CD14-positive monocyte (primary cell): Measurements from ENCODE around the gene BYSL. TPM values are rescaled to one million over a fixed set of nuclear protein-coding genes. Genes with fewer than 3 reads are reported as not detected.

ENCODE experiments used
- DNase-seq, 3 donors: peaks; one replicate each; pipeline ENCODE4 v3.0.0-alpha.2; 2011 to 2022
- H2AFZ ChIP-seq: 2 replicates; pipeline ENCODE4 v1.6.0; 2012; ENCODE audit warnings: mild to moderate bottlenecking, low read depth, low read length, inconsistent platforms; ENCODE audit not compliant: insufficient read depth, poor library complexity, severe bottlenecking
- H3K27ac ChIP-seq, 2 donors: 1 replicate in 1 of 2; 2 replicates in 1 of 2; pipeline ENCODE4 v1.5.1; 2012 to 2013; ENCODE audit warnings: low read length in 2 of 2, control low read depth in 1 of 2, inconsistent platforms in 1 of 2, low read depth in 1 of 2, mild to moderate bottlenecking in 1 of 2
- H3K27me3 ChIP-seq, 2 donors: one replicate each; pipeline versions ENCODE4 v1.6.0 to v1.6.1; 2011 to 2013; ENCODE audit warnings: low read length in 2 of 2; ENCODE audit not compliant: control insufficient read depth in 2 of 2, insufficient read depth in 2 of 2
- H3K36me3 ChIP-seq, 2 donors: replicated peaks in 1 of 2; 1 replicate in 1 of 2; 2 replicates in 1 of 2; pipeline versions ENCODE4 v1.5.1 to v1.6.1; 2012 to 2013; ENCODE audit warnings: low read length in 2 of 2, control low read depth in 1 of 2, inconsistent platforms in 1 of 2, mild to moderate bottlenecking in 1 of 2; ENCODE audit not compliant: insufficient read depth in 2 of 2, control insufficient read depth in 1 of 2
- H3K4me1 ChIP-seq, 2 donors: 1 replicate in 1 of 2; 2 replicates in 1 of 2; pipeline versions ENCODE4 v1.5.1 to v1.6.1; 2012 to 2013; ENCODE audit warnings: low read length in 2 of 2, control low read depth in 1 of 2, inconsistent platforms in 1 of 2, mild to moderate bottlenecking in 1 of 2, moderate library complexity in 1 of 2; ENCODE audit not compliant: insufficient read depth in 2 of 2, control insufficient read depth in 1 of 2
- H3K4me2 ChIP-seq: replicated peaks from 2 replicates; pipeline ENCODE3; 2012; ENCODE audit warnings: low read length, moderate library complexity, mild to moderate bottlenecking; ENCODE audit not compliant: poor library complexity, severe bottlenecking; ENCODE audit errors: extremely low read depth
- H3K4me3 ChIP-seq, 3 experiments: fragments of 200-600 bp in 1 of 3; sonication (generic) in 1 of 3; replicated peaks in 1 of 3; 1 replicate in 2 of 3; 2 replicates in 1 of 3; pipeline ENCODE4 v1.5.1; 2011 to 2013; ENCODE audit warnings: low read length in 3 of 3, mild to moderate bottlenecking in 3 of 3, control low read depth in 2 of 3, low read depth in 2 of 3, inconsistent platforms in 1 of 3, moderate library complexity in 1 of 3
- H3K79me2 ChIP-seq: 2 replicates; pipeline ENCODE4 v1.6.0; 2012; ENCODE audit warnings: mild to moderate bottlenecking, control low read depth, inconsistent platforms, low read length, moderate library complexity; ENCODE audit not compliant: insufficient read depth
- H3K9ac ChIP-seq: 2 replicates; pipeline ENCODE4 v1.6.0; 2017; ENCODE audit warnings: low read length, mild to moderate bottlenecking; ENCODE audit not compliant: insufficient read depth, poor library complexity, severe bottlenecking
- H3K9me3 ChIP-seq, 2 donors: replicated peaks in 1 of 2; 1 replicate in 1 of 2; 2 replicates in 1 of 2; pipeline versions ENCODE4 v1.5.1 to v1.6.1; 2012 to 2013; ENCODE audit warnings: low read length in 2 of 2, control low read depth in 1 of 2; ENCODE audit not compliant: control insufficient read depth in 1 of 2, insufficient read depth in 1 of 2
- H4K20me1 ChIP-seq: 2 replicates; pipeline ENCODE4 v1.6.0; 2012; ENCODE audit warnings: mild to moderate bottlenecking, low read length, control low read depth, moderate library complexity; ENCODE audit not compliant: insufficient read depth
- H3K27ac Mint-ChIP-seq, 7 donors: one replicate each; pipeline ENCODE4 v1.8.0; 2020; ENCODE audit warnings: mild to moderate bottlenecking in 7 of 7, mixed read lengths in 7 of 7, moderate library complexity in 6 of 7, inconsistent platforms in 2 of 7
- H3K27me3 Mint-ChIP-seq, 3 donors: one replicate each; pipeline ENCODE4 v1.8.0; 2021 to 2022; ENCODE audit warnings: low read depth in 3 of 3, mild to moderate bottlenecking in 3 of 3, mixed read lengths in 3 of 3, moderate library complexity in 3 of 3, inconsistent platforms in 1 of 3
- H3K36me3 Mint-ChIP-seq, 2 donors: one replicate each; pipeline ENCODE4 v1.8.0; 2020; ENCODE audit warnings: mixed read lengths in 2 of 2, inconsistent platforms in 1 of 2, mild to moderate bottlenecking in 1 of 2
- H3K4me1 Mint-ChIP-seq: one replicate; pipeline ENCODE4 v1.8.0; 2020; ENCODE audit warnings: mild to moderate bottlenecking, mixed read lengths
- H3K4me3 Mint-ChIP-seq, 2 donors: one replicate each; pipeline ENCODE4 v1.8.0; 2020; ENCODE audit warnings: mild to moderate bottlenecking in 2 of 2, mixed read lengths in 2 of 2, moderate library complexity in 1 of 2
- H3K9me3 Mint-ChIP-seq, 7 donors: one replicate each; pipeline ENCODE4 v1.8.0; 2020 to 2022; ENCODE audit warnings: mixed read lengths in 7 of 7, mild to moderate bottlenecking in 6 of 7, moderate library complexity in 6 of 7, inconsistent platforms in 2 of 7
- CTCF ChIP-seq: fragments of 200-600 bp; IDR thresholded peaks from one replicate; pipeline ENCODE4 v1.8.0; 2022; ENCODE audit warnings: antibody characterized with exemption, mild to moderate bottlenecking
- WGBS: methylation state at CpG from one replicate; pipeline ENCODE4 v1.1.5; 2013; ENCODE audit warnings: missing lambda C conversion rate; ENCODE audit not compliant: insufficient coverage; 5-methylcytosine and 5-hydroxymethylcytosine counted together
- intact Hi-C, 2 donors: fragments of 100-400 bp; cut with micrococcal nuclease; formaldehyde crosslinking; loops; one replicate each; pipeline versions ENCODE4 v1.15.0 to v1.15.1; 2023
- polyA plus RNA-seq, 3 donors: library from polyadenylated mRNA; depleted of rRNA in 1 of 3; unstranded in 2 of 3; stranded (reverse) in 1 of 3; fragments of 300-500 nt in 2 of 3; fragments of >200 nt in 1 of 3; fragmentation: Illumina TruSeq in 2 of 3; gene quantifications; 1 replicate in 2 of 3; 2 replicates in 1 of 3; pipeline ENCODE4 v1.2.3, GENCODE V29; 2012 to 2021

Gene BYSL
- polyA plus RNA-seq, 3 donors, result 2.7 to 4.2 (median 3.9) TPM

GRCh38 chr6:41931792-41932191, 10.5 kb downstream of the BYSL start:
- no peak for TF ChIP-seq CTCF
- Histone ChIP-seq H3K9me3 (no peaks in the 10 kb centered on the region), H3K27ac (peak overlapping the region in 1 of 2 donors; percentile 58), H3K4me2 (no peak overlapping the region), H3K9ac (no peak overlapping the region), H2AFZ (no peak overlapping the region), H3K27me3 (no peaks in the 10 kb centered on the region), H3K4me1 (peaks cover 23 to 26% of the 10 kb centered on the region in 2 donors), H4K20me1 (peaks cover 77% of the 10 kb centered on the region), H3K4me3 (no peak overlapping the region), H3K79me2 (peaks cover 35% of the 10 kb centered on the region), H3K36me3 (peaks cover 88 to 97% of the 10 kb centered on the region in 2 donors)
- intact Hi-C loops, result loop anchor here in 1 of 2 donors (2.0 kb wide), 1 partner anchor 17 kb away; no protein-coding TSS in a partner anchor
- H3K4me1 Mint-ChIP-seq, result peaks cover 26% of the 10 kb centered on the region
- WGBS, result 71% methylated on average over 1 of the region's 2 CpGs
- H3K27ac Mint-ChIP-seq, result peak overlapping the region in 3 of 7 donors; percentile 39 to 77 (median 61)
- H3K36me3 Mint-ChIP-seq, result peaks cover 72 to 86% of the 10 kb centered on the region in 2 donors
- H3K9me3 Mint-ChIP-seq, result no peaks in the 10 kb centered on the region
- no peak overlapping the region for H3K4me3 Mint-ChIP-seq
- peaks cover 0 to 4% (median 0%) of the 10 kb centered on the region in 3 donors for H3K27me3 Mint-ChIP-seq
- DNase-seq, result no peak

- Mint-ChIP-seq H3K27me3 (peaks cover 0 to 2% (median under 1%) of the 10 kb centered on the region in 3 donors), H3K4me1 (peaks cover 31% of the 10 kb centered on the region), H3K9me3 (no peaks in the 10 kb centered on the region), H3K36me3 (peaks cover 74 to 88% of the 10 kb centered on the region in 2 donors), H3K4me3 (no peak overlapping the region), H3K27ac (peak overlapping the region in 1 of 7 donors; percentile 5)
- DNase-seq, result no peak
- Histone ChIP-seq H3K27ac (peak overlapping the region in 1 of 2 donors; percentile 30), H3K4me2 (no peak overlapping the region), H2AFZ (no peak overlapping the region), H4K20me1 (peaks cover 83% of the 10 kb centered on the region), H3K4me1 (peaks cover 29 to 31% of the 10 kb centered on the region in 2 donors), H3K79me2 (peaks cover 35% of the 10 kb centered on the region), H3K9me3 (no peaks in the 10 kb centered on the region), H3K36me3 (peaks cover 90 to 98% of the 10 kb centered on the region in 2 donors), H3K4me3 (no peak overlapping the region), H3K27me3 (no peaks in the 10 kb centered on the region), H3K9ac (no peak overlapping the region)
- no peak for TF ChIP-seq CTCF
- 96% methylated on average over 15 of the region's 15 CpGs for WGBS
- intact Hi-C loops, result no loop called here
Measured at GRCh38 chr6:41932378-41932777, 11.1 kb downstream of the BYSL start.
